NCI-H748 (cell line): ENCODE measurements around the gene DNAH2.
A peak's percentile ranks its signal among the peaks of the same experiment; 100 is the strongest.

Experiments used
- DNase-seq: peaks from one replicate; lab custom pipeline; 2025; ENCODE audit not compliant: unreplicated experiment; lab: John Stamatoyannopoulos, UW

DNAH2 gene

DNA sequence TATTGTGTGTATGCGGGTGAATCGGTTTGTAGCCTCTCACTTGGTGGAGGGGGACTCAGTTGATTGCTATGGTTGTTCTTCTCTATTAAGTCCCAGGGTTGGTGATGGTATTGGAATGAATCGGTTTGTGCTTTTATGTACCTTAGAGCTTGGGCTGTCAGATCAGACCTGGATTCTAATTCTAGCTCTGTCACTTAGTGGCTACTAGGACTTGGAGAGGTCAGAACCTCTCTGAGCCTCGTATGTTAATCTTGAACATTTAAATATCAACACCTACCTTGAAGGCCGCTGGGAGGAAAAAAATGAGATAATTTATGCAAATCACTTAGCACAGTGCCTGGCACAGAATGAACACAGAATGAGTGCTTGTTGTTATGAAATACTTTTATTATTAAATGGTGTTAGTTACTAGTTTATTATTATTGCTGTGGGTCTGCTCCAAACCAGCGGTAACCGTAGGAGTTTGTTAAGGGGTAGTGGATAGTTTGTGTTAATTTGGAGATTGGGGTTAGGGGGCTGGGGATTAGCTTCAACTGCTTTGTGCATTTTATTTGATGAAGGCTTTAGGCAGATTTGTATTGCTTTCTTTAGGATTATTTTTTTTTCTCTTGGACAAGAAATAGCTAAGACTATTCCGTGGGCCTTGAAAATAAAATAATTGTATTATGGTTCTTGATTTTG lies 120.0 kb downstream of the DNAH2 start:
- peak; percentile 65 for DNase-seq

DNA sequence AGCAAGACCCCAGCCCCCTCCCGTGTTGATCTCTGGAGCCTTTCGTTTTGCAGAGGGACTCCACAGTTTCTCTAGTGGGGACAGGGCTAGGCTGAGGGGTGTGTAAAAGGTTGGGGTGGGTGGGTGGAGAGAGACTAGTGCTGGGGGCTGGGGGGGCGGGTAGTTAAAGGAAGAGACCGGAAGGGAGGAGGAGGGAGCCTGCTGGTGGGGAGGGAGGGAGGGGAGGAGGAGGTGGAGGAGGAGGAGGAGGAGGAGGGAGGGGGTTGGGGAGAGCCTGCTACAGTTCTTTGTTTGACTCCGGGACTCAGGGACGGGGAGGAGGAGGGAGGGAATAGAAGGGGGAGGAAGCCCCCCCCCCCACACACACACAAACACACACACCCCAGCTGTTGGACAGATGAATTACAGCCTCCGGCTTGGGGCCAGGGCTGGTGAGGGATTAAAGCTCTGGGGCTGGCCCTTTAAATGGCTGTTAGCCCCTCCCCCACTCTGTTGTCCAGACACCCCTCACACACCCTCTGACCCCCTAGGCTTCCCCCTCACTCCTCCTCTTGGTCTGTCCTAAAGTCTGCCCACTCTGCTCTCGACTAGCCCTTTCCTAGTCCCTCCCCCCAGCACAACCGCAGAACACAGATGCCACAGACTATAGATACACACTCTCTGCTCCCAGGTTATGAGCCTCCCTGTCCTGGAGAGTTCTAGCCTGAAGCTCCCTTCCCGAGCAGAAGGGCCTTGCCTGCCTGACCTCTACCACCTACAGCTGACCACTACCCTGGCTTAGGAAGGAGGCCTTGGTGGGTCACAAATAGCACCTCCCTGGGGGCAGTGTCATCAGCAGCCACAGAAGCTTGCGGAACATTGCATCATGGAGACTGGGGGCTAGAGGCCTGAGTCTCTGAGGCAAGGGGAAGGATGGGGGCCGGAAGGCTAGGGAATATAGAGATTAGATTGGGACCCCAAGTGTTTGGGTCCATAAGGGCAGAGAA lies 120.8 kb downstream of the DNAH2 start:
- DNase-seq, result peak; percentile 75

DNA sequence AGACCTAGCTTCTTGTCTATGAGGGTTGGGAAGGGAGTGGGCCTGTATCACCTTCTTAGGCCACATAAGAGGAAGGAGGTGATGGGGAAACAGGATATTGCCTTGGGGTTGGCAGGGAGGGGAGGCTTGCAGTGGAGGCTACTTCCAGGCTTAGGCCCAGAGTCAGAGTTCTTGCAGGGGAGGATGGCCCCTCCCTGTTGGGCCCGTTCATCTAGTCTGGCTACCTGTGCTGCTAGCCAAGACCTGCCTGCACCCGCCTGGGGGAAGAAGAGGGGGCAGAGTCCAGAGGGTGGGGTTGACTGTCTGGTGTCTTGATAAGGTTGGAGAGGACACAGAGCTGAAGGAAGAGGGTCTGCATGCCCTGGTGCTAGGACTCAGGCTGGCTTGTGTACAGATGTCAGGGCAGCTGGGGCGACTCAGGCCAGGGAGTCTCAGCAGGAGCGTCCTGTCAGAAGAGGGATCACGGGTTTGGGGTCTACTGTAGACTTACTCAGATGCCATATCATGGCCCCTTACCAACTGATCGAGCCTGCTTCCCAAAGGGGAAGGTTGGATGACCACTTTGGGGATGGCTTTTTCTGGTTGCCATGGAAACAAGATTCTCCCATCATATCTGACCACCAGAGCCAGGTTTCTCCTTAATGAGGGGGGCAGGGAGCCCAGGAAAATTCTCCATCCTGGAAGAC lies 121.8 kb downstream of the DNAH2 start:
- no peak for DNase-seq

DNA sequence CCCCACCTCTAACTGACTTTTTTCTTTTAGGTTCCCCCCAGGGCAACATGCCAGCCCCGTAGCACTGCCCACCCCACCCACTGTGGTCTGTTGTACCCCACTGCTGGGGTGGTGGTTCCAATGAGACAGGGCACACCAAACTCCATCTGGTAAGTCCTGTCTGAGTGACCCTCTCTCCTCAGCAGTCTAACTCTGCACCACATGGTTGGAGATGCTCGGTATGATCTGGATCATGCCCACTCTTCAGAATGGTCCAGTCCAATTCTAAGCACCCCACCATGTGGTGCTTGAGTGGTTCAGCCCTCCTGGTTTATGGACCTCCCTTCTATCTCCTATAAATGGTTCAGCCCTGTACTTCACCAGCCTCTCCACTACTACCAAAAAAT lies 122.3 kb downstream of the DNAH2 start:
- peak; percentile 29 for DNase-seq

DNA sequence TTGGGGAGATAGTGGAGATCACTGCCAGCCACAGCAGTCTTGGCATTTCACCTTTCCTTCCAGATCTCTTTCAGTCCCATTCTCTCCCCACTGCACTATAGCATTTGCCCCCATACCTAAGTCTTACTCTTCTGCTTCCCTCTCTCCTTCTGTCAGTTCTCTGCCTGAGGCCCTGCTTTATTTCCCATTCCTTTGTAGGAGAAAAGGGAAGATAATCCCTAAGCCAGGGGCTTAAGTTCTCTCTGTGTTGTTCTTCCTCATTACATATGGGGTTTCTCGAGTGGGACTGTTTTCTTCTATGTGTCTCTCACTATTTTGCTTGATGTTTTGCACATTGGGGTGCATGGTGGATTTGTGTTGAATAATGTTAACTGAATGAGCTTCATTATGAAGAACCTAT lies 122.9 kb downstream of the DNAH2 start:
- DNase-seq, result no peak

DNA sequence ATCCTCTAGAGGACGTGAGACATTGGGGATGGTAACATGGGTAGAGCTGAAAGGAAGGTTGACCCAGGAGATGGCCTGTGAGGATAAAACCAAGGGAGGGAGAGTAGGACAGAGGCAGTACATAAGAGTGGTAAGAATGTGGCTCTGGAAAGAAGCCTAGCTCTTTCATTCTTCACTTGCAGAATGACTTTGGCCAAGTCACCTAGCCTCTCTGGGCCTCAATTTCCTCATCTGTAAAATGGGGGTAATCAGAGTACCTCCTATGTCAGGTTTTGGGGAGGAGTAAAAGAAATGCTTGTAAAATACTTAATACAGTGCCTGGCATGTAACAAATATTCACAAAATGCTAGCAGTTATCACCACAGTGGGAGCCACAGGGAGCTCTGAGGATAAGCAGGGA lies 123.3 kb downstream of the DNAH2 start:
- DNase-seq, result no peak

DNA sequence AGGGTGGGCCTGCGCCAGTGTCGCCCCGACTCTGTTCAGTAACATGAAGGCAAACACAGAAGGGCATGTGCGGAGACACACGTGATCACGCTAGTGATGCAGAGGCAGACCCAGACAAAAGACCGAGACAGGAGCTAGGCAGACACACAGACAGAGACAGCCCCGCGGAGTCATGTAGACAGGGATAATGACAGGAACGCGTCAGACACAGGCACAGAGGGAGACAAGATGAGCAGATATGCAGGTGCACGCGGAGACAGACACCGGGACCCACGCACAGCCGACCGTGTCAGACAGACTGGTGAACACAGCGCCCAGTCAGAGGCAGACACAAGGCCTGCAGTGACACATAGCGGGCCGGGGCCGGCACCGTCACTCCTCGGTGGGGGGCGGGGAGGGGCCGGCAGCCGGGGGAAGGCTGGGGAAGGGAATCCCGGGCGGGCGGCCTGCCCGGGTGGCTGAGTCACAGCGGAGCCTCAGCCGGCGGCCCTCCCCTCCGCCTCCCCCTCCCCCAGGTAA lies 123.9 kb downstream of the DNAH2 start:
- DNase-seq, result peak; percentile 87

DNA sequence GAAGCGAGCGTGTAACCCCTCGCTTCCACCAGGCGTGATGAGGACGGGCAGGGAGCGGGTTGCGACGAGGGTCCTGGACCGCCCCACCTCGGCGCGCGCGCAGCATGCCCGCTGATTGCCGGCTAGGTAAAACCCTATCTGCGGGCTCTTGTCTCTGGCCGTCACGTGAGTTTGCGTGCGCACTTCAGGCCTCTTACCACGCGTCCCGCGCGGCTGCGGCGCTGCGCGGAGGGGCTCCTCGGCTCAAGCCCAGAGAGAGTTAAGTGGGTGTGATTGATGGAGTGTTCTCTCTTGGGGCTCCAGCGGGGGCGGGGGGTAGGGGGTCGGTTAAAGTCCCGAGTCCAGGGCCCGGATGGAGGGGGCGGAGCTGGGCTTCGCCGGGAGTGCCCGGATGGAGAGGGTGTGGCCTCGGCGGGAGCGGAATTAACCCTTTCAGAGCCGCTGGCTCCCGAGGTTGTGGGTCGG lies 124.4 kb downstream of the DNAH2 start:
- peak; percentile 92 for DNase-seq

DNA sequence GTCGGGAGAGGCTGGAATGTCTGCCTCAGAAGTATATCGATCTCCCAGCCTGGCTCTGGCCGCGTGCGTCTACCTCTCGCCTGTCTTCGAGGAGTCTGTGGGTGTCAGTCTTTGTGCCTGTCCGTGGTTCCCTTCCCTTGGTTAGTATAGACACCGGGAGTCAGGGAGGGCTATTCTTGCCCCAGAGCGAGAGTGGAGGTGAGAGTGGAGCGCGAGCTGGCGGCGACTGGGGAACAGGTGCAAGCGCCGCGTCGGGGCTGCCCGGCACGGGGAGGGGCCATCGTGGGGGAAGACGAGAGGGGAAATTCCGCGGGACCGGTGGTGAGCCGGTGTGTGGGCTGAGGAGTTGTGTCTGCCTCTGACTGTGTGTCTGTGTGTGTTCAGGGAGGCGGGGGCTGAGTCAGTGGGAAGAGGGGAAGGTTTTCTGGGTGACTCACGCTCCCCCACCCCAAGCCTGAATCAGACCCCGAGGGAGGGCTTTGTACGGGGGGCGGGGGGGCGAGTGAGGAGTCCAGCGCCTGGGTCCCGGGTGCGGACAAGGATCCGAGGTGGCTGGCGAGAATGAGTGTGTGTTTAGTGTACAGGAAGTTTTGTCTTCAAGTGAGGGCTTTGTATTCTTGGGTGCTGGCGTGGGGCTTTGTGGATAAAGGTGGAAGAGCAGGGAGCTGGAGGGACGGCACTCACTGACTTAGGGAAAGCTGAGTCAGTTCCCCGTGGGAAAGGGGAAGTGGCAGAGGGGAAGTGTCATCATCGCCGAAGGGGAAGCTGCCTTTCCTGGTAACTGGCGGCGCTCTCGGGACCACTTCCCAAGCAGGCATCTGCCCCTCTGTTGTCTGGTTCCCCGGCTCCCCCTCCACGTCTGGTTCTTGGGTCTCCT lies 125.1 kb downstream of the DNAH2 start:
- DNase-seq, result peak; percentile 87

DNA sequence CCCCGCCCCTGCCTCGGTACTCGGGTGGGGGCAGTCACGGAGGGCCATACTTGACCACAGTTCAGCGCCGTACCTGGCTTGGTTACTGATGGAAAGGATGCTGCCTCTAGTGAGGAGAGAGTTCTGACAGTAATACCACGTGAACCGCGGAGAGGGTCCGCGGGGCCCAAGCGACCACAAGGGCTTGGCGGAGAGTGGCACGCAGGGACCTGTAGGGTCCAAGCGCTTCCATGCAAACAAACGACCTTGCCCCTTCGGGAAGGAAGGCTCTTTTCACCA lies 125.7 kb downstream of the DNAH2 start:
- DNase-seq, result peak; percentile 74

DNA sequence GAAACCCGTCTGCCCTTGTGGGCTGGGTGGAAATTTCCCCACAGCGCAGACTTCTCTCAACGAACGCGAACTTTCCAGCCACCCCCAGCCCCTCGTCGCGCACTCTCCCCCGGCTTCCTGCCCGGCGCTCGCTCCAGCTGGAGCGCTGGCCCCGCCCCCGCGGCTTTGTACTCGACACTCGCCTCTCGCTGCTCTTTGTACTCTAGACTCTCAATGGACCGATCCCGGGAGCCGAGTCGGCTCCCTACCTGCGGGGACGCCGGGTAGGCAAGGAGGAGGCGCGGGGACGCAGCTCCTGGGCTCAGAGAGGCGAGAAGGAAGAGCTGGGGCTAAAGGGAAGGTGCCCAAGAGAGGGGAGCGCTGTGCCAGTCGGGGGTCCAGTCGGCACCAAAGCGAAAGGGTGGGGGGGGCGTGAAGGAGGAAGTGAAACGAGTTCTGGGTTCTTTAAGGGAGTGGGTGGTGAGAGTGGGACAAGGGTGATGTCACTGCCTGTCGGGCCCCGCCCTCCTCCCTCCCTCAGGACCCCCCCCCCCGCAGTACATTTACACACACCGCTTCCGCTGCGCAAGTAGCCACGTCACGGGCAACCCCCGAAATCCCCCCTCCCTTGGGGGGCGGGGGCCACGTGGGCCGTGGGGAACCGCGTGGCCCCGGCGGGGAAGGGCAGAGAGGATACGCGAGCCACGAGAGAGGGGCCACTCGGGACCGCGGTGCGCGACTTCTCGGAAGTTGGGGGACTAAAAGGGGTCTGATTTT lies 126.2 kb downstream of the DNAH2 start:
- peak; percentile 95 for DNase-seq

DNA sequence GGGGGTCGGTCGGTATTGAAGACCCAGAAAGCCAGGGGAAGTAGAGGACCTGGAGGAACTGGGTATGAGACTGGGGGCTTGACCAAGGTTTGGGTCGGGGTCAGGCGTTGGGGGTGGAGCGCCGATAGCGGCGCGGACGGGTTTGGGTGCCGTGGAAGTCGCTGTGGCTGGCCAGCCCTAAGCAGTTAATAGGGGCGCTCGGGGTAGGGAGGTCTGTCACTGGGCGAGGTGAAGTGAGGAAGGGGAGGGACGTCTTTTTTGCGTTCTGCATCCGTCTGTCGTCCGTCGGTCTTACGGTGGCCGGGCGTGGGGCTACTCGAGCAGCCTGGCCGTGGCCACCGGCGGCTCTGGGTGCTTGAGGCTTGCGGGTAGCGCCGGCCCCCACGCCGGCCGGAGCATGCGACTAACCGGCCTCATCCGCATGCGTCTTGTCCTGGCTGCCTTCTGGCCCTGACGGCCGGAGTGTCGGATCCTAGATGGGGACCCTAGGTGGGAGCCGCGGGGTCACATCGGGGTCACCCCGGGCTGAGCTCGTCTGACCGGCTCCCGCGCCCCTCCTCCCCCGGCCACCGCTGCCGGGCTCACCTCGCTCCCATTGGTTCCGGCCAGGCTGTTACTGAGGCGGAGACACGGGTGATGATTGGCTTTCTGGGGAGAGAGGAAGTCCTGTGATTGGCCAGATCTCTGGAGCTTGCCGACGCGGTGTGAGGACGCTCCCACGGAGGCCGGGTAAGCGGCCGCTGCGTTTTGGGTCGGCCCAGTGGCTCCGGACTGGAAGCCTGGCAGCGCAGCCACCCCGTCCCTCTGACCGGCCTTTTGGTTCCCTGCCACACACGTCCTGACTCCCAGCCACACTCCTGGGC lies 127.0 kb downstream of the DNAH2 start:
- peak; percentile 95 for DNase-seq

DNA sequence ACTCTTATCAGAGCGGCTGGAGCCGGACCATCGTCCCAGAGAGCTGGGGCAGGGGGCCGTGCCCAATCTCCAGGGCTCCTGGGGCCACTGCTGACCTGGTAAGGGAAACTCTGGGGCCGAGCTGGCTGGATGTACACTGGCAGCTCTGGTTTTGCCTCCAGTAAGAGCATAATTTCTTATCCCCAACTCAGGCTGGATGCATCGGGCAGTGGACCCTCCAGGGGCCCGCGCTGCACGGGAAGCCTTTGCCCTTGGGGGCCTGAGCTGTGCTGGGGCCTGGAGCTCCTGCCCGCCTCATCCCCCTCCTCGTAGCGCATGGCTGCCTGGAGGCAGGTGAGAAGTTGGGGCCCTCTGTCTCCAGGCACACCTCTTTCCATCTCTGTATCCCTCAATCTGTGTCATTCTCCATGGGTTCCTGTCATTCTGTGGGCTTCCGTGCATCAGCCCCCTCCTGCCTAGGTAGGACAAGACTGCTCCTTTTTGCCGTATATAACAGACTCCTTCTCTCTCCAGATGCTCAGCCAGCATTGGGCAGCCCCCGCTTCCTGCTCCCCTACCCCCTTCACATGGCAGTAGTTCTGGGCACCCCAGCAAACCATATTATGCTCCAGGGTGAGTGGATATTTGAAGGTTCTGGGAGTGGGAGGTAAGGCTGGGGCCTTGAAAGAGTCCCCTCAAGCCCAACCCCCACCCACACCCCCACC lies 128.0 kb downstream of the DNAH2 start:
- DNase-seq, result no peak

DNA sequence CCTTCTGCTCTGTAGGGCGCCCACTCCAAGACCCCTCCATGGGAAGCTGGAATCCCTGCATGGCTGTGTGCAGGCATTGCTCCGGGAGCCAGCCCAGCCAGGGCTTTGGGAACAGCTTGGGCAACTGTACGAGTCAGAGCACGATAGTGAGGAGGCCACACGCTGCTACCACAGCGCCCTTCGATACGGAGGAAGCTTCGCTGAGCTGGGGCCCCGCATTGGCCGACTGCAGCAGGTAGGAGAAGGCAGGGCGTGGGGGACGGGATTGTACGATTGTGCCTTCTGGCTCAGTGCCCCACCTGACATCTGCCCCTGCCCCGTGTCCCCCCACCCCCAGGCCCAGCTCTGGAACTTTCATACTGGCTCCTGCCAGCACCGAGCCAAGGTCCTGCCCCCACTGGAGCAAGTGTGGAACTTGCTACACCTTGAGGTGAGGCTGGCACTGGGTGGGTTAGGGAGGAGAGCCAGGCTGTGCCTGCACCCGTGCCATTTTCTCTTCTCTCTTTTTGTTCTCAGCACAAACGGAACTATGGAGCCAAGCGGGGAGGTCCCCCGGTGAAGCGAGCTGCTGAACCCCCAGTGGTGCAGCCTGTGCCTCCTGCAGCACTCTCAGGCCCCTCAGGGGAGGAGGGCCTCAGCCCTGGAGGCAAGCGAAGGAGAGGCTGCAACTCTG lies 128.7 kb downstream of the DNAH2 start:
- DNase-seq, result no peak

DNA sequence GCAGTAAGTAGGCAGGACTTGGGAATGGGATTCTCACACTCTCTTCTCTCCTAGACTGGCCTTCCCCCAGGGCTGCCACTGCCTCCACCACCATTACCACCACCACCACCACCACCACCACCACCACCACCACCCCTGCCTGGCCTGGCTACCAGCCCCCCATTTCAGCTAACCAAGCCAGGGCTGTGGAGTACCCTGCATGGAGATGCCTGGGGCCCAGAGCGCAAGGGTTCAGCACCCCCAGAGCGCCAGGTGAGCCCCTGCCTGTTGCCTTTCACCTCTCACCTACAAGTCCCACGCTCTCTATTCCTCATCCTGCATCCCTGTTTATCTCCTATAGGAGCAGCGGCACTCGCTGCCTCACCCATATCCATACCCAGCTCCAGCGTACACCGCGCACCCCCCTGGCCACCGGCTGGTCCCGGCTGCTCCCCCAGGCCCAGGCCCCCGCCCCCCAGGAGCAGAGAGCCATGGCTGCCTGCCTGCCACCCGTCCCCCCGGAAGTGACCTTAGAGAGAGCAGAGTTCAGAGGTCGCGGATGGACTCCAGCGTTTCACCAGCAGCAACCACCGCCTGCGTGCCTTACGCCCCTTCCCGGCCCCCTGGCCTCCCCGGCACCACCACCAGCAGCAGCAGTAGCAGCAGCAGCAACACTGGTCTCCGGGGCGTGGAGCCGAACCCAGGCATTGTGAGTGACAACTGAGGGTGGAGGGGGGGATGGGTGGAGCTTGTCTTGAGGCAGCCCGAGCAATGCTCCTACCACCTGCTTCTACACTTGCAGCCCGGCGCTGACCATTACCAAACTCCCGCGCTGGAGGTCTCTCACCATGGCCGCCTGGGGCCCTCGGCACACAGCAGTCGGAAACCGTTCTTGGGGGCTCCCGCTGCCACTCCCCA lies 129.5 kb downstream of the DNAH2 start:
- DNase-seq, result no peak

DNA sequence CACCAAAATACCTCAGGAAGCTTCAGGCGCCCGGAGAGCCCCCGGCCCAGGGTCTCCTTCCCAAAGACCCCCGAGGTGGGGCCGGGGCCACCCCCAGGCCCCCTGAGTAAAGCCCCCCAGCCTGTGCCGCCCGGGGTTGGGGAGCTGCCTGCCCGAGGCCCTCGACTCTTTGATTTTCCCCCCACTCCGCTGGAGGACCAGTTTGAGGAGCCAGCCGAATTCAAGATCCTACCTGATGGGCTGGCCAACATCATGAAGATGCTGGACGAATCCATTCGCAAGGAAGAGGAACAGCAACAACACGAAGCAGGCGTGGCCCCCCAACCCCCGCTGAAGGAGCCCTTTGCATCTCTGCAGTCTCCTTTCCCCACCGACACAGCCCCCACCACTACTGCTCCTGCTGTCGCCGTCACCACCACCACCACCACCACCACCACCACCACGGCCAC lies 130.6 kb downstream of the DNAH2 start:
- no peak for DNase-seq

DNA sequence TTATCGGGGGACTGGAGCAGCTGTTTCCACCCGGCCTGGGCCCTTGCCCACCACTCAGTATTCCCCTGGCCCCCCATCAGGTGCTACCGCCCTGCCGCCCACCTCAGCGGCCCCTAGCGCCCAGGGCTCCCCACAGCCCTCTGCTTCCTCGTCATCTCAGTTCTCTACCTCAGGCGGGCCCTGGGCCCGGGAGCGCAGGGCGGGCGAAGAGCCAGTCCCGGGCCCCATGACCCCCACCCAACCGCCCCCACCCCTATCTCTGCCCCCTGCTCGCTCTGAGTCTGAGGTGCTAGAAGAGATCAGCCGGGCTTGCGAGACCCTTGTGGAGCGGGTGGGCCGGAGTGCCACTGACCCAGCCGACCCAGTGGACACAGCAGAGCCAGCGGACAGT lies 131.2 kb downstream of the DNAH2 start:
- no peak for DNase-seq
